Osteoblast (primary cell): Measurements from ENCODE around the gene ZNF644. TPM values are rescaled to one million over a fixed set of nuclear protein-coding genes. Genes with fewer than 3 reads are reported as not detected.
"Not testable (repeated sequence)": the region's sequence is repeated elsewhere in the genome, so short reads cannot be mapped to it uniquely, and the experiment has no call there.

ENCODE experiments used
- DNase-seq: peaks from one replicate; pipeline ENCODE4 v3.0.0; 2011; ENCODE audit warnings: low spot score, mixed read lengths; ENCODE audit not compliant: insufficient read length; ENCODE audit errors: missing footprints
- H2AFZ ChIP-seq: 2 replicates; pipeline ENCODE4 v1.6.0; 2011; ENCODE audit warnings: mild to moderate bottlenecking, low read length
- H3K27ac ChIP-seq: 2 replicates; pipeline ENCODE4 v1.5.1; 2011; ENCODE audit warnings: mild to moderate bottlenecking, low read depth, low read length, moderate library complexity
- H3K27me3 ChIP-seq: 2 replicates; pipeline ENCODE4 v1.6.0; 2012; ENCODE audit warnings: mild to moderate bottlenecking, control low read depth, inconsistent platforms, low read length, moderate library complexity; ENCODE audit not compliant: insufficient read depth
- H3K36me3 ChIP-seq: 2 replicates; pipeline ENCODE4 v1.5.1; 2011; ENCODE audit warnings: mild to moderate bottlenecking, low read length, control low read depth, moderate library complexity; ENCODE audit not compliant: insufficient read depth
- H3K4me1 ChIP-seq: 2 replicates; pipeline ENCODE4 v1.5.1; 2011; ENCODE audit warnings: mild to moderate bottlenecking, low read length, control low read depth, moderate library complexity; ENCODE audit not compliant: insufficient read depth
- H3K4me2 ChIP-seq: 2 replicates; pipeline ENCODE4 v1.6.0; 2011; ENCODE audit warnings: mild to moderate bottlenecking, low read length; ENCODE audit not compliant: insufficient read depth
- H3K4me3 ChIP-seq: fragments of 200-600 bp; sonication (generic); 3 replicates; pipeline ENCODE4 v1.5.1; 2012; ENCODE audit warnings: mild to moderate bottlenecking, low read length, inconsistent platforms; ENCODE audit not compliant: insufficient read depth
- H3K79me2 ChIP-seq: 2 replicates; pipeline ENCODE4 v1.6.0; 2012; ENCODE audit warnings: mild to moderate bottlenecking, low read length, control low read depth, inconsistent platforms; ENCODE audit not compliant: insufficient read depth
- H3K9me3 ChIP-seq: 2 replicates; pipeline ENCODE4 v1.5.1; 2011; ENCODE audit warnings: low read depth, low read length, control low read depth
- H4K20me1 ChIP-seq: 2 replicates; pipeline ENCODE4 v1.6.0; 2012; ENCODE audit warnings: mild to moderate bottlenecking, low read length, control low read depth; ENCODE audit not compliant: insufficient read depth
- total RNA-seq: library from RNA; depleted of rRNA; stranded (reverse); fragments of >200 nt; gene quantifications from 2 replicates; pipeline ENCODE4 v1.2.3, GENCODE V29; 2012
- TF ChIP-seq, protein P1 (sequence below): IDR thresholded peaks from 2 replicates; pipeline ENCODE4 v1.5.1; 2011; ENCODE audit warnings: mild to moderate bottlenecking, low read depth, low read length, moderate library complexity; ENCODE audit errors: extremely low read depth

ZNF644 gene
- 57.5 and 59.5 TPM in 2 replicates for total RNA-seq

DNA sequence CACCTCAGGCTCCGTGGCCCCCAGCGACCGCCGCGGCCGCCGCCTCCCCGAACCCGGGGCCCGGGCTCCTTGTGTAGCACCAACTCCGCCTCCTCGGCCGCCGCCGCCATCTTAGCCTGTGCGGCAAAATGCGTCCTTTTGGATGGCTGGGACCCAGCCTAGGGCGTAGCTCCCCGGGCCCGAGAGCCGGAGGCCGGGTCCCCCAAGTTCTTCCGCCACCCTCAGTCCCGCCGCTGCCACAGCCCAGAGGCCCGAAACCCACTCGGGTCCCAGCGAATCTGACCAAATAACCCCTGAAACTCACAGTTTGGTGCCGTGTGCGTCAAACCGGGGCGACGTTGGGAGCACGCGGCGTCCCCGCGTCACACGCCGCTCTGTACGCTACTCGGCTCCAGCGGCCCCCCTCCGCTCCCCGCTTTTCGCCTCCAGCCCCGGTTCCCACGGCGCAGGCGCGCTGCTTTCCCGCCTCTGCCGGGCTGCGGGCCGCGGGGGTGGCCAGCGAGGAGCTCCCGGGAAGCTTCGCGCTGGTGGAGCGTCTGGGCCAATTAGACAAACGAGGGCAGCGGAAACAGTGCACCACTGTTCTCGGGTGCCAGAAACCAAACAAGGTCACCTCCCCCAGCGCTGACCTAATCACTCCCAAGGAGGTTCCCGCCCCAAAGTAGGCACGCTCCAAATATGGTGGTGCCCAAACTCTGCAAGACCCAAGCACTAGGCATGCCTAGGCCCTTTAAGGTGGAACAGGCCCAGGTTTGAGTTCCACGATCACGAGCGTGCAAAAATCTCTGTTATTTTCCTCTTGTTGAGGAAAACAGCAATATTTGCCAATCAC is at the start of gene ZNF644:
TSS of gene ZNF644 (minus strand) at position 350 of the 832 bp plus-strand sequence. CDS start 39,682 bp downstream, outside the sequence.
- peaks cover 48% of the 10 kb centered on the region for H3K79me2 ChIP-seq
- H3K4me2 ChIP-seq = peak within 1 kb of the TSS; percentile 98
- no peaks in the 10 kb centered on the region for H3K27me3 ChIP-seq
- H3K27ac ChIP-seq = peak within 1 kb of the TSS; percentile 98
- H3K4me3 ChIP-seq = peak within 1 kb of the TSS; percentile 93
- TF ChIP-seq, protein P1, sequence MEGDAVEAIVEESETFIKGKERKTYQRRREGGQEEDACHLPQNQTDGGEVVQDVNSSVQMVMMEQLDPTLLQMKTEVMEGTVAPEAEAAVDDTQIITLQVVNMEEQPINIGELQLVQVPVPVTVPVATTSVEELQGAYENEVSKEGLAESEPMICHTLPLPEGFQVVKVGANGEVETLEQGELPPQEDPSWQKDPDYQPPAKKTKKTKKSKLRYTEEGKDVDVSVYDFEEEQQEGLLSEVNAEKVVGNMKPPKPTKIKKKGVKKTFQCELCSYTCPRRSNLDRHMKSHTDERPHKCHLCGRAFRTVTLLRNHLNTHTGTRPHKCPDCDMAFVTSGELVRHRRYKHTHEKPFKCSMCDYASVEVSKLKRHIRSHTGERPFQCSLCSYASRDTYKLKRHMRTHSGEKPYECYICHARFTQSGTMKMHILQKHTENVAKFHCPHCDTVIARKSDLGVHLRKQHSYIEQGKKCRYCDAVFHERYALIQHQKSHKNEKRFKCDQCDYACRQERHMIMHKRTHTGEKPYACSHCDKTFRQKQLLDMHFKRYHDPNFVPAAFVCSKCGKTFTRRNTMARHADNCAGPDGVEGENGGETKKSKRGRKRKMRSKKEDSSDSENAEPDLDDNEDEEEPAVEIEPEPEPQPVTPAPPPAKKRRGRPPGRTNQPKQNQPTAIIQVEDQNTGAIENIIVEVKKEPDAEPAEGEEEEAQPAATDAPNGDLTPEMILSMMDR = no peak
- peaks cover 17% of the 10 kb centered on the region for H3K4me1 ChIP-seq
- peak; percentile 99 for DNase-seq
- H3K9me3 ChIP-seq = no peaks in the 10 kb centered on the region
- peaks cover 3% of the 10 kb centered on the region for H3K36me3 ChIP-seq
- peaks cover 26% of the 10 kb centered on the region for H4K20me1 ChIP-seq
- H2AFZ ChIP-seq = peak within 1 kb of the TSS; percentile 84

DNA sequence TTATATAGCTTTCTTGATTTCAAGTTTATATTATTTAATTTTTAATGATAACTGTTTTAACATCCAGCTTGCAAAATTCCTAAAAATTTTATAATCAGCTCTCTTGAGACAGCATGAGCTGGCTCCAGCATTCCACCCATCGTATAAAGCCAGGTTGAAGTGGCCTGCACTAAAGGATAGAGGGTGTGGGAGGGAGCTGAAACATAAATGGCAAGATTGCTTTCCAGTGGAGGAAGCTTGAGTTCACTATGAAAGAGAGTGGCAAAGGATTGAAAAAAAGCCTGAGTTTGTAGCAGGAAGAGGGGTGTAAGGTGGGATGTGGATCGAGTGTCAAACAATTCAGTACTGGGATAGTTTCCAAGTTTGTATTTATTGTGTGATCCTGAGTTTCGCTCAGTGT is 48.5 kb upstream of the ZNF644 start:
- Histone ChIP-seq H3K79me2 (no peaks in the 10 kb centered on the region), H3K27ac (no peak overlapping the region), H2AFZ (peak overlapping the region; percentile 37), H3K4me3 (no peak overlapping the region), H4K20me1 (no peaks in the 10 kb centered on the region), H3K9me3 (no peaks in the 10 kb centered on the region), H3K36me3 (no peaks in the 10 kb centered on the region), H3K4me2 (no peak overlapping the region), H3K4me1 (no peaks in the 10 kb centered on the region), H3K27me3 (no peaks in the 10 kb centered on the region)
- TF ChIP-seq, protein P1 = no peak
- DNase-seq = no peak

DNA sequence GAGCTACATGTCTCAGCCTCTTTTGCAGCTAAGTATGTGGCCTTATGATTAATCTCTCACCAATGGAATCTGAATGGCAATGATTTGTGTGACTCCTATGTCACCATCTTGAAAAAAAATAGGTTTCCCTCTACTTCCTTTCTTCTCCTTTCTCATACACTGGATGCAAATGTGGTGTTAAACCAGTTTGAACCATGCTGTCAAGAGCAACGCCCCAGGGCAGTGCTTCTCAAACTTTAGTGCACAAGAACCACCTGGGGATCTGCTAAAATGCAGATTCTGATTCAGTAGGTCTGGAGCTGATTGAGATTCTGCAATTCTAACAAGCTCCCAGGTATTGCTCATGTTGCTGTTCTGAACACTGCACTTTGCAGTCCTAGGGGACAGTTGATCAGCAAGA is 44.7 kb upstream of the ZNF644 start:
- Histone ChIP-seq H3K4me2 (no peak overlapping the region), H3K4me3 (no peak overlapping the region), H3K36me3 (no peaks in the 10 kb centered on the region), H3K79me2 (no peaks in the 10 kb centered on the region), H3K27ac (no peak overlapping the region), H2AFZ (no peak overlapping the region), H4K20me1 (no peaks in the 10 kb centered on the region), H3K27me3 (no peaks in the 10 kb centered on the region), H3K4me1 (no peaks in the 10 kb centered on the region), H3K9me3 (no peaks in the 10 kb centered on the region)
- TF ChIP-seq, protein P1 = no peak
- no peak for DNase-seq

DNA sequence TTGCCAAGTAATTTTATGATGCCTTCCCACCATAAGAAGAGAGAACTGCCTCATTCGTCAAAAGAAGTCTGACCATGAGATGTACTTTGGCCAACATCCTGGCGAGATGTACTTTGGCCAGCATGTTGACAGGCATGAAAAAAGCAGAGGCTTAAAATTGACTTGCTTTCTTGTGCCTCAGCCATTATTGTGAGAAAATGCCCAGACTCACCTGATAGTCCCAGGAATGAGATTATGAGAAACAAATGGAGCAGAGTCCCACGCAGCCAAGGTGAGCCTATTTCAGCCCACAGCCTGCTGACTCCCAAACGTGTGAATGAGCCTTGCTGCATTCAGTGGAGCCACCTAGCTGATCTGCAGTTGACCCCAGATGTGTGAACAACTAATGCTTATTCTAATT is 43.5 kb upstream of the ZNF644 start:
- no peak overlapping the region for H2AFZ ChIP-seq
- H4K20me1 ChIP-seq = no peaks in the 10 kb centered on the region
- TF ChIP-seq, protein P1 = no peak
- no peaks in the 10 kb centered on the region for H3K79me2 ChIP-seq
- H3K4me3 ChIP-seq = no peak overlapping the region
- no peaks in the 10 kb centered on the region for H3K4me1 ChIP-seq
- H3K4me2 ChIP-seq = no peak overlapping the region
- no peak overlapping the region for H3K27ac ChIP-seq
- DNase-seq = no peak
- no peaks in the 10 kb centered on the region for H3K27me3 ChIP-seq
- no peaks in the 10 kb centered on the region for H3K9me3 ChIP-seq
- H3K36me3 ChIP-seq = no peaks in the 10 kb centered on the region

DNA sequence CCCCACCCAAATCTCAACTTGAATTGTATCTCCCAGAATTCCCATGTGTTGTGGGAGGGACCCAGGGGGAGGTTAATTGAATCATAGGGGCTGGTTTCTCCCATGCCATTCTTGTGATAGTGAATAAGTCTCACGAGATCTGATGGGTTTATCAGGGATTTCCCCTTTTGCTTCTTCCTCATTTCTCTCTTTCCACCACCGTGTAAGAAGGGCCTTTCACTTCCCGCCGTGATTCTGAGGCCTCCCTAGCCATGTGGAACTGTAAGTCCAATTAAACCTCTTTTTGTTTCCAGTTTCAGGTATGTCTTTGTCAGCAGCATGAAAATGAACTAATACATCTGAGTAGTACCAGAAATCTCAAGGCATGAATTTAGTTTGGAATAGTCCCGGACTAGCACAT is 41.6 kb upstream of the ZNF644 start:
- H3K4me3 ChIP-seq, H3K4me1 ChIP-seq, H3K27ac ChIP-seq, H3K36me3 ChIP-seq, H3K27me3 ChIP-seq, H3K79me2 ChIP-seq, H2AFZ ChIP-seq, H3K9me3 ChIP-seq, H3K4me2 ChIP-seq, DNase-seq, H4K20me1 ChIP-seq: not testable (repeated sequence)
